ENCODE measurements around the gene HRAS. TPM values are rescaled to one million over a fixed set of nuclear protein-coding genes. Genes with fewer than 3 reads are reported as not detected.
"Not testable (repeated sequence)": the region's sequence is repeated elsewhere in the genome, so short reads cannot be mapped to it uniquely, and the experiment has no call there.

Gene HRAS
- polyA plus RNA-seq, 1 experiment: 44.7 TPM

- no peak for TF ChIP-seq CTCF (IDR thresholded peaks at IDR 0.05; ENCODE audit: low read depth, low read length)
- ChIA-PET POLR2A (interaction anchor here (0.6 to 1.4 kb wide), 9 partner anchors 9 to 219 kb away, joined by 3 to 13 read pairs (median 3); partner anchors contain the start of genes HRAS, RNH1 and TMEM80), CTCF (interaction anchor here (0.8 kb wide), 1 partner anchor 147 kb away, joined by 4 read pairs; no protein-coding TSS in a partner anchor)
- Histone ChIP-seq H3K27ac (ENCODE audit: low read depth, low read length) (peak within 1 kb of the TSS; percentile 94), H3K9me3 (ENCODE audit: control insufficient read depth, insufficient read depth, low read length) (no peaks in the 10 kb centered on the region; the same call in 1 of the 2 replicates), H3K27me3 (ENCODE audit: control insufficient read depth, insufficient read depth, low read length) (peaks cover 8% of the 10 kb centered on the region), H3K4me3 (ENCODE audit: low read depth, low read length) (peak within 1 kb of the TSS; percentile 91)
- DNase-seq (ENCODE audit: low read depth, low spot score): peak; percentile 87
Measured at GRCh38 chr11:575996-576768, 40.8 kb upstream of the HRAS start, which contains the start of gene PHRF1. Gene PHRF1 (plus strand): TSS chr11:576470. CDS start chr11:581513, 5,043 bp downstream.

- POLR2A ChIA-PET: interaction anchor here (0.6 to 1.4 kb wide), 9 partner anchors 8 to 220 kb away, joined by 3 to 13 read pairs (median 3); partner anchors contain the start of genes HRAS, RNH1 and TMEM80
- H3K27ac ChIP-seq (ENCODE audit: low read depth, low read length): no peak overlapping the region
- CTCF ChIA-PET: no interaction called here
- peak overlapping the region; percentile 66 for H3K4me3 ChIP-seq (ENCODE audit: low read depth, low read length)
- no peaks in the 10 kb centered on the region; the same call in 1 of the 2 replicates for H3K9me3 ChIP-seq (ENCODE audit: control insufficient read depth, insufficient read depth, low read length)
- no peak for DNase-seq (ENCODE audit: low read depth, low spot score)
- H3K27me3 ChIP-seq (ENCODE audit: control insufficient read depth, insufficient read depth, low read length): peaks cover 8% of the 10 kb centered on the region
- TF ChIP-seq CTCF (IDR thresholded peaks at IDR 0.05; ENCODE audit: low read depth, low read length): no peak
Measured at GRCh38 chr11:575313-575995, 40.1 kb upstream of the HRAS start.

- Histone ChIP-seq H3K4me3 (ENCODE audit: low read depth, low read length) (peak overlapping the region; percentile 66), H3K27me3 (ENCODE audit: control insufficient read depth, insufficient read depth, low read length) (peaks cover 8% of the 10 kb centered on the region), H3K27ac (ENCODE audit: low read depth, low read length) (no peak overlapping the region), H3K9me3 (ENCODE audit: control insufficient read depth, insufficient read depth, low read length) (no peaks in the 10 kb centered on the region; the same call in 1 of the 2 replicates)
- CTCF ChIA-PET: no interaction called here
- TF ChIP-seq CTCF (IDR thresholded peaks at IDR 0.05; ENCODE audit: low read depth, low read length): no peak
- no peak for DNase-seq (ENCODE audit: low read depth, low spot score)
- POLR2A ChIA-PET: interaction anchor here (1.0 to 1.4 kb wide), 2 partner anchors 38 to 121 kb away, joined by 3 to 4 read pairs; partner anchors contain the start of gene TMEM80
Measured at GRCh38 chr11:574632-575312, 39.4 kb upstream of the HRAS start.

- POLR2A ChIA-PET: not testable (repeated sequence)
Measured at GRCh38 chr11:574031-574570, 38.7 kb upstream of the HRAS start.

More at GRCh38 chr11:574031-574570, 38.7 kb upstream of the HRAS start:
- not testable (repeated sequence) for DNase-seq (ENCODE audit: low read depth, low spot score); H3K9me3 ChIP-seq (ENCODE audit: control insufficient read depth, insufficient read depth, low read length); H3K27me3 ChIP-seq (ENCODE audit: control insufficient read depth, insufficient read depth, low read length); H3K4me3 ChIP-seq (ENCODE audit: low read depth, low read length); H3K27ac ChIP-seq (ENCODE audit: low read depth, low read length)
- CTCF ChIA-PET: interaction anchor here (0.6 kb wide), 1 partner anchor 30 kb away, joined by 4 read pairs; no protein-coding TSS in a partner anchor
